Psoas muscle (tissue), 8 donors: Measurements from ENCODE around the gene TADA3. TPM values are rescaled to one million over a fixed set of nuclear protein-coding genes. Genes with fewer than 3 reads are reported as not detected.

ENCODE experiments used
- ATAC-seq, 4 donors: fragments of 200-7000 bp; cut with Tn5 transposase; one replicate each; pipeline ENCODE4 v1.9.1; 2020; ENCODE audit warnings: moderate library complexity in 3 of 4, mild to moderate bottlenecking in 2 of 4
- DNase-seq, 2 donors: peaks; one replicate each; pipeline ENCODE4 v3.0.0-alpha.2; 2020
- H3K27ac ChIP-seq: fragments of 200-600 bp; one replicate; pipeline ENCODE4 v1.8.0; 2022
- H3K27me3 ChIP-seq, 3 donors: fragments of 200-600 bp in 1 of 3; one replicate each; pipeline versions ENCODE4 v1.6.1 to v1.8.0; 2013 to 2022; ENCODE audit warnings: low read length in 2 of 3, mild to moderate bottlenecking in 2 of 3, moderate library complexity in 1 of 3; ENCODE audit not compliant: insufficient read depth in 3 of 3
- H3K36me3 ChIP-seq, 2 donors: fragments of 200-600 bp in 1 of 2; one replicate each; pipeline versions ENCODE4 v1.6.1 to v1.8.0; 2013 to 2022; ENCODE audit warnings: low read depth in 1 of 2, mild to moderate bottlenecking in 1 of 2, moderate library complexity in 1 of 2; ENCODE audit not compliant: insufficient read depth in 1 of 2
- H3K4me1 ChIP-seq: fragments of 200-600 bp; one replicate; pipeline ENCODE4 v1.8.0; 2022
- H3K4me3 ChIP-seq: fragments of 200-600 bp; one replicate; pipeline ENCODE4 v1.8.0; 2022; ENCODE audit warnings: mild to moderate bottlenecking
- H3K9me3 ChIP-seq: fragments of 200-600 bp; one replicate; pipeline ENCODE4 v1.8.0; 2022
- WGBS, 3 donors: extraction: QIAGEN DNeasy Blood & Tissue Kit; methylation state at CpG; one replicate each; pipeline versions ENCODE4 v1.1.6 to v1.1.7; 2013; 5-methylcytosine and 5-hydroxymethylcytosine counted together
- intact Hi-C, 2 donors: fragments of 100-400 bp; cut with DNase I; formaldehyde crosslinking; loops; one replicate each; pipeline versions ENCODE4 v1.11.0 to v1.14.2; 2022
- polyA plus RNA-seq, 3 donors: library from polyadenylated mRNA; stranded (reverse); fragments of 200-250 nt; gene quantifications; one replicate each; pipeline ENCODE4 v1.2.3, GENCODE V29; 2013
- total RNA-seq, 4 donors: library from RNA; stranded (reverse); fragmentation: NEBNext Ultra II Directional in 2 of 4; extraction: Animal tissue kit (Norgen Biotek cat#: 25700) in 2 of 4; gene quantifications; one replicate each; pipeline versions ENCODE4 v1.2.1 to v1.2.4, GENCODE V29; 2021 to 2023
- TF ChIP-seq, protein P1 (sequence below): fragments of 200-600 bp; IDR thresholded peaks from one replicate; pipeline ENCODE4 v1.8.0; 2022; ENCODE audit warnings: antibody characterized with exemption
- donor health status: healthy with polysubstance abuse.
- donor health status: DM: no; HTN: no; CAD: no; lungs with moderate emphysema.
- donor health status: Bipolar disorder and iron deficiency.
- donor health status: healthy.
- donor health status: DM: yes; HTN: yes; CAD: no.
- donor health status: DM: no; HTN: no; CAD: no.
- donor health status: DM: no; HTN: no; CAD: no.
- donor health status: DM: yes; HTN: yes; CAD: no.

The TADA3 gene
- total and polyA plus RNA-seq, 7 donors, result 42.2 to 75.7 (median 43.3) TPM

DNA sequence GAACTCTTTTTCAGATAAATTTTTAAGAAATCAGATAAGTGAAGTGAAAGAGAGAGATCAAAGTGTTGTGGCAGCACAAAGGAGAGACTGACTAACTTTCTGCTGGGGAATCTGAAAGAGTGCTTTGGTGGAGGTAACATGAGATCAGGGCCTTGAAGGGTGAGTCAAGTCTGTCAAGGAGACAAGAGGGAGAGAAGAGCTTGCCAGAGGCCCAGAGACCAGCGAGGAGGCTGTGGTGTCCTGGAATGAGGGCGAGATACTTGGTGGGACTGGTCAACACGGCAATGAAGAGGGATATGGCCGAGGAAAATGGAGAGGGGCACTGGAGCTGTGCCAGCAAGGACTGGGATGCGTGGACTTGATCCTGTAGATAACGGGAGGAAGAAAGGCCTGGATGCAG is 4.6 kb downstream of the TADA3 start:
- H3K36me3 ChIP-seq, result peaks cover 16 to 82% of the 10 kb centered on the region in 2 donors
- DNase-seq (no peak), ATAC-seq (no peak)
- TF ChIP-seq, protein P1, sequence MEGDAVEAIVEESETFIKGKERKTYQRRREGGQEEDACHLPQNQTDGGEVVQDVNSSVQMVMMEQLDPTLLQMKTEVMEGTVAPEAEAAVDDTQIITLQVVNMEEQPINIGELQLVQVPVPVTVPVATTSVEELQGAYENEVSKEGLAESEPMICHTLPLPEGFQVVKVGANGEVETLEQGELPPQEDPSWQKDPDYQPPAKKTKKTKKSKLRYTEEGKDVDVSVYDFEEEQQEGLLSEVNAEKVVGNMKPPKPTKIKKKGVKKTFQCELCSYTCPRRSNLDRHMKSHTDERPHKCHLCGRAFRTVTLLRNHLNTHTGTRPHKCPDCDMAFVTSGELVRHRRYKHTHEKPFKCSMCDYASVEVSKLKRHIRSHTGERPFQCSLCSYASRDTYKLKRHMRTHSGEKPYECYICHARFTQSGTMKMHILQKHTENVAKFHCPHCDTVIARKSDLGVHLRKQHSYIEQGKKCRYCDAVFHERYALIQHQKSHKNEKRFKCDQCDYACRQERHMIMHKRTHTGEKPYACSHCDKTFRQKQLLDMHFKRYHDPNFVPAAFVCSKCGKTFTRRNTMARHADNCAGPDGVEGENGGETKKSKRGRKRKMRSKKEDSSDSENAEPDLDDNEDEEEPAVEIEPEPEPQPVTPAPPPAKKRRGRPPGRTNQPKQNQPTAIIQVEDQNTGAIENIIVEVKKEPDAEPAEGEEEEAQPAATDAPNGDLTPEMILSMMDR, result no peak
- H3K4me3 ChIP-seq, result no peak overlapping the region
- H3K9me3 ChIP-seq, result no peaks in the 10 kb centered on the region
- intact Hi-C loops, result loop anchor here in 1 of 2 donors (5.0 kb wide), 1 partner anchor 35 kb away; no protein-coding TSS in a partner anchor
- peaks cover 12% of the 10 kb centered on the region for H3K4me1 ChIP-seq
- no peak overlapping the region for H3K27ac ChIP-seq
- 76 to 83% (median 77%) methylated on average over 6 of the region's 6 CpGs for WGBS, 3 donors
- H3K27me3 ChIP-seq, result no peaks in the 10 kb centered on the region

DNA sequence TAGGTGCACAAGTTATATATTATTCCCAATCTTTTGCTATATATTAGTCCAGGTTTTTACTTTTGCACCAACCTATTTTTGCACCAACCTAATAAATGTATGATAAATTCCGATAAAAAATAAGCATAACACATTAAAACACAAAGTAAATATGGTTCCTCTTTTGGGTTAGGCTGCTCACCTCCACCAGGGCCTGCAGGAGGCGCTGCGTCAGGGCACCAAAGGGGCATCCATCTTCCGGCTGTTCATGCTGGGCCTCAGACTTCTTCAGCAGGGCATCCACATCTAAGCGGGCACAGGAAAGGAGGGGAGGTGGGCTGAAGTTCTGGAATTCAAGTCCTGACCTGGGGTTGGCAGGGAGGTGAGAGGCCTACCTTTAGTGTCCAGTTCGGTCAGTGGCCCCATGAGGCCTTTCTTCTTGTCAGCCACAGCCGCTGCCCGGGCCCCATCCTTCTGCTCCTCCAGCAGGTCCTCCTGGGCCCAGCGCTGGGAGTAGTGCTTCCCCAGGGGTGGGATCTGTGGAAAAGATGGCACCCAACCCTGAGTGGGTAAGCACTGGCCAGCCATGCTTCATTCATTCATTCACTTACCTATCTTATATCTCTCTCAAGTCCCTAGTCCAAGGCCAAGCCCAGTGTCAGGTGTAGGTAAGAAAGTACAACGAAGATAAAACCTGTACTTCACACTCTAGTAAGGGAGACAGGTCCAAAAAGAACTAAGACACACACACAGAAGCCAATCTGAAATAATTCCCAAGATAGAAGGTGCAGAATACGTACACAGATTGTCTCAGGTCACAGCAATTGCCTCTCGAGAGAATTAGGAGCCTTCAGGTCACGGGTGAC is 5.2 kb downstream of the TADA3 start:
- H3K9me3 ChIP-seq, result no peaks in the 10 kb centered on the region
- WGBS, 3 donors, result 84 to 92% (median 85%) methylated on average over 13 of the region's 13 CpGs
- peaks cover 12% of the 10 kb centered on the region for H3K4me1 ChIP-seq
- TF ChIP-seq, protein P1, result no peak
- peaks cover 16 to 89% of the 10 kb centered on the region in 2 donors for H3K36me3 ChIP-seq
- no peak for DNase-seq
- intact Hi-C loops, result loop anchor here in 1 of 2 donors (5.0 kb wide), 1 partner anchor 35 kb away; no protein-coding TSS in a partner anchor
- no peak overlapping the region for H3K27ac ChIP-seq
- ATAC-seq, result no peak
- no peaks in the 10 kb centered on the region for H3K27me3 ChIP-seq
- H3K4me3 ChIP-seq, result no peak overlapping the region

DNA sequence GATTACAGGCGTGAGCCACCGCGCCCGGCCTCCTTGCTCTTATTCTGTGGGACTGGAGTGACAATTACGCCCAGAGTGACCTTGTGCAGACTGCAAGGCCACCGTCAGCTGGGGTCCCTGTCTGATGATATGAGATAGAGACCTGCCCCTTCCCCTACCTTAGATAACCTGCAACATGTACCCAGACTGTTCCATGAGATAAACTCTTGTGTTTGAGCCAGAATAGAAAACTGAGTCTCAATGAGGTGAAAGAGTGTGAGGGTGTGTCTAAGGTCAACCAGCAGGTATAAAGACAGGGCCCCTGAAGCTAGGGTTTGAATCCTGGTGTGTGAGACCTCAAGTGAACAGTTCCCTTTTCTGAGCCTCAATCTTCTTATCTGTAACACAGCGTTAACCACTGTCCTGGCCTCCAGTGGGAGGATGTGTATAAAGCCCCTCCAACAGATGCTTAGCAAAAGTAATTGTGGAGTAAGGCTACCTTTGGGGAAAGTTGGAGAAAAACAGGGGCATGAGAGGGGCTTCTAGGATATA is 6.0 kb downstream of the TADA3 start:
- intact Hi-C loops, result loop anchor here in 1 of 2 donors (5.0 kb wide), 1 partner anchor 34 kb away; no protein-coding TSS in a partner anchor
- H3K9me3 ChIP-seq, result no peaks in the 10 kb centered on the region
- H3K4me3 ChIP-seq, result no peak overlapping the region
- H3K27ac ChIP-seq, result no peak overlapping the region
- H3K4me1 ChIP-seq, result peaks cover 5% of the 10 kb centered on the region
- H3K36me3 ChIP-seq, result peaks cover 16 to 97% of the 10 kb centered on the region in 2 donors
- TF ChIP-seq, protein P1, result no peak
- ATAC-seq, result no peak
- no peaks in the 10 kb centered on the region for H3K27me3 ChIP-seq
- DNase-seq, result no peak
- 94 to 98% (median 97%) methylated on average over 7 of the region's 7 CpGs for WGBS, 3 donors

DNA sequence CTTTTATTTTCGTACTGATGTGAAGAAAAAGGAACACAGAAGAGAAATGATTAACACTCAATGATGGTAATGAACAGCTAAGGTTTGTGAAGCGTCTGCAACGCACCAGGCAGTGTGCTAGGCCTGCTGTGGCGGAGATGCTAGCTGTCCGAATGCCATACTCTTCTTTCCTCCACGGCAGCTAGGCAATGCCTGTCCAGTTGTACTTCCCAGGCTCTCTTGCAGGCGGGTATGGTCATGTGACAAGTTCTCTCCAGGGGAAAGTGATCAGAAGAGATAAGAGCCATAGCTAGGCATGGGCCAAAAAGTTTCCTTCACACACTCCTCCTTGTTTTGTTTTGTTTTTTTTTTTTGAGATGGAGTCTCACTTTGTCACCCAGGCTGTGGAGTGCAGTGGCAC is 6.7 kb downstream of the TADA3 start:
- DNase-seq, result no peak
- TF ChIP-seq, protein P1, result no peak
- H3K4me3 ChIP-seq, result no peak overlapping the region
- H3K36me3 ChIP-seq, result peaks cover 16 to 98% of the 10 kb centered on the region in 2 donors
- no peaks in the 10 kb centered on the region for H3K9me3 ChIP-seq
- no peaks in the 10 kb centered on the region for H3K4me1 ChIP-seq
- WGBS, 3 donors, result 77 to 83% (median 82%) methylated on average over 7 of the region's 7 CpGs
- intact Hi-C loops, result loop anchor here in 1 of 2 donors (5.0 kb wide), 1 partner anchor 33 kb away; no protein-coding TSS in a partner anchor
- no peak for ATAC-seq
- H3K27me3 ChIP-seq, result no peaks in the 10 kb centered on the region
- no peak overlapping the region for H3K27ac ChIP-seq
